ENCODE results near the gene TTC29.
A peak's percentile ranks its signal among the peaks of the same experiment; 100 is the strongest.
"Not testable (repeated sequence)": the region's sequence is repeated elsewhere in the genome, so short reads cannot be mapped to it uniquely, and the experiment has no call there.

TTC29 gene

GRCh38 chr4:146855761-146856160 is 89.9 kb downstream of the TTC29 start:
- no peak for DNase-seq

- no peak for DNase-seq
These were observed 93.3 kb downstream of the TTC29 start for GRCh38 chr4:146852360-146852759.

- no peak for DNase-seq
These were observed 98.3 kb downstream of the TTC29 start for GRCh38 chr4:146847345-146847744.

- no peak for DNase-seq
These were observed 98.8 kb downstream of the TTC29 start for GRCh38 chr4:146846882-146847281.

GRCh38 chr4:146844761-146845160 is 100.9 kb downstream of the TTC29 start:
- DNase-seq, result no peak

- no peak for DNase-seq
These were observed 102.8 kb downstream of the TTC29 start for GRCh38 chr4:146842876-146843275.

GRCh38 chr4:146840731-146841130 is 104.9 kb downstream of the TTC29 start:
- no peak for DNase-seq

- no peak for DNase-seq
These were observed 110.6 kb downstream of the TTC29 start for GRCh38 chr4:146835096-146835495.

GRCh38 chr4:146834263-146835034 is 111.2 kb downstream of the TTC29 start:
- DNase-seq, result no peak

- DNase-seq, result no peak
These were observed 112.1 kb downstream of the TTC29 start for GRCh38 chr4:146833530-146833929.

GRCh38 chr4:146822980-146823379 is 122.7 kb downstream of the TTC29 start:
- DNase-seq, result not testable (repeated sequence)

- no peak for DNase-seq
These were observed 130.9 kb downstream of the TTC29 start for GRCh38 chr4:146814750-146815149.

- no peak for DNase-seq
These were observed 150.0 kb downstream of the TTC29 start for GRCh38 chr4:146795711-146796110.

- no peak for DNase-seq
These were observed 151.9 kb downstream of the TTC29 start for GRCh38 chr4:146793727-146794126.

GRCh38 chr4:146791439-146791838 is 154.2 kb downstream of the TTC29 start:
- no peak for DNase-seq

- no peak for DNase-seq
These were observed 155.1 kb downstream of the TTC29 start for GRCh38 chr4:146790515-146790914.

GRCh38 chr4:146787731-146788130 is 157.9 kb downstream of the TTC29 start:
- DNase-seq, result no peak

GRCh38 chr4:146776691-146777090 is 169.0 kb downstream of the TTC29 start:
- DNase-seq, result no peak

- no peak for DNase-seq
These were observed 182.1 kb downstream of the TTC29 start for GRCh38 chr4:146763560-146763959.

GRCh38 chr4:146762016-146762415 is 183.6 kb downstream of the TTC29 start:
- no peak for DNase-seq

GRCh38 chr4:146742416-146742815 is 203.2 kb downstream of the TTC29 start:
- peak; percentile 3 for DNase-seq

- no peak for DNase-seq
These were observed 206.5 kb downstream of the TTC29 start for GRCh38 chr4:146739182-146739581.

- not testable (repeated sequence) for DNase-seq
These were observed 222.1 kb downstream of the TTC29 start for GRCh38 chr4:146723519-146723918.

GRCh38 chr4:146709956-146710355 is 235.7 kb downstream of the TTC29 start:
- no peak for DNase-seq

GRCh38 chr4:146699910-146700309 is 245.8 kb downstream of the TTC29 start:
- DNase-seq, result no peak
